Suprapubic skin (tissue), 4 donors: ENCODE measurements around the gene CCDC190.

ENCODE experiments used
- POLR2A ChIP-seq, 2 donors: fragments of 450-650 bp; IDR thresholded peaks; one replicate each; pipeline ENCODE4 v1.6.1; 2017; ENCODE audit warnings: antibody characterized with exemption in 2 of 2, mild to moderate bottlenecking in 2 of 2, moderate library complexity in 2 of 2
- POLR2AphosphoS5 ChIP-seq, 3 donors: sonication (generic); formaldehyde crosslinking; IDR thresholded peaks; one replicate each; pipeline ENCODE4 v1.6.1; 2017; ENCODE audit warnings: antibody characterized with exemption in 3 of 3
- TF ChIP-seq, protein P1 (sequence below), 2 donors: fragments of 200-600 bp in 1 of 2; fragments of 450-650 bp in 1 of 2; sonication (generic) in 1 of 2; IDR thresholded peaks; one replicate each; pipeline ENCODE4 v1.5.1; 2016 to 2019; ENCODE audit warnings: antibody characterized with exemption in 2 of 2, mild to moderate bottlenecking in 1 of 2, moderate library complexity in 1 of 2

DNA sequence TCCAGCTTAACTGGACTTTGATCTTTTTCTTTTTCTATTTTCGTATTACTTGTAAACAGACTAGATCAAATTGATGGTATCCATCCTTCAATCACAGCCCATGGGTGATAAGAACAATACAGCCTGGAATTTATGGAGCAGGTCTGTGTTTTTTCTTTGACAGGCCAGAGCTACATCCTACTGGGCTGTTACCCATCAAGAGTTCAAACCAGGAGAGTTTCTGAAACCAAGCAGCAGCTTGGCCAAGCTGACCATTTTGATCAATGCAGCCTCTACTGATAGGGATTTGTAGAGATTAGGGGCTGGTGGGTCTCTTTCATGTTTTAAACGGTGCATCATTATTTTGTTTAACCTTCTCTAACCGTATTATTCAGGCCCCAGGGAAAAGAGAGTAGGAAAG lies 24.3 kb upstream of the CCDC190 start:
- TF ChIP-seq POLR2AphosphoS5 (IDR thresholded peaks at IDR 0.05): no peak
- TF ChIP-seq, protein P1, sequence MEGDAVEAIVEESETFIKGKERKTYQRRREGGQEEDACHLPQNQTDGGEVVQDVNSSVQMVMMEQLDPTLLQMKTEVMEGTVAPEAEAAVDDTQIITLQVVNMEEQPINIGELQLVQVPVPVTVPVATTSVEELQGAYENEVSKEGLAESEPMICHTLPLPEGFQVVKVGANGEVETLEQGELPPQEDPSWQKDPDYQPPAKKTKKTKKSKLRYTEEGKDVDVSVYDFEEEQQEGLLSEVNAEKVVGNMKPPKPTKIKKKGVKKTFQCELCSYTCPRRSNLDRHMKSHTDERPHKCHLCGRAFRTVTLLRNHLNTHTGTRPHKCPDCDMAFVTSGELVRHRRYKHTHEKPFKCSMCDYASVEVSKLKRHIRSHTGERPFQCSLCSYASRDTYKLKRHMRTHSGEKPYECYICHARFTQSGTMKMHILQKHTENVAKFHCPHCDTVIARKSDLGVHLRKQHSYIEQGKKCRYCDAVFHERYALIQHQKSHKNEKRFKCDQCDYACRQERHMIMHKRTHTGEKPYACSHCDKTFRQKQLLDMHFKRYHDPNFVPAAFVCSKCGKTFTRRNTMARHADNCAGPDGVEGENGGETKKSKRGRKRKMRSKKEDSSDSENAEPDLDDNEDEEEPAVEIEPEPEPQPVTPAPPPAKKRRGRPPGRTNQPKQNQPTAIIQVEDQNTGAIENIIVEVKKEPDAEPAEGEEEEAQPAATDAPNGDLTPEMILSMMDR (IDR thresholded peaks at IDR 0.05): no peak
- TF ChIP-seq POLR2A (IDR thresholded peaks at IDR 0.05): no peak
